Measurements from ENCODE around the gene CSNK2A1.

CSNK2A1 gene

GRCh38 chr20:430091-430999, 113.2 kb downstream of the CSNK2A1 start:
- DNase-seq (ENCODE audit: low read depth) = no peak

DNA sequence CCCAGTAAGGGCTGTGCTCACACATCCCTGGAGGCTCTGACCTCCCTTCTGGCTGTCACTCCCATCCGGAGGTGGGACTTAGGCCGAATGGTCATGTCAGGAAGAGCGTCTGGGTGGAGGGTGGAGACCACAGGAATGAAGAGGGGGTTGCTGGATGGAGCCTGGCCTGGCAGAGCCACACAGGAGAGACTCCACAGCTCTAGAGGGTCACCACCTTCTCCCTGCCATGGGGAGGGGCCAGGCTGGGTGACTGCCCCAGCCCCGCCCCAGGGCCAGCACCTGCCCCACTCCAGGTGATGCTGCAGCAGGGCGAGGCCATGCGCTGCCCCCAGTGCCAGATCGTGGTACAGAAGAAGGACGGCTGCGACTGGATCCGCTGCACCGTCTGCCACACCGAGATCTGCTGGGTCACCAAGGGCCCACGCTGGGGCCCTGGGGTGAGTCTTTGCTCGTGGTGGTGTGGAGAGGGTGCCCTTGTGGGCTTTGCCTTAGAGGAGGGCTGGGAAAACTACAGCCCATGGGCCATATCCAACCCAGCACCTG, 114.9 kb downstream of the CSNK2A1 start:
- DNase-seq (ENCODE audit: low read depth) = no peak

GRCh38 chr20:427849-428657, 115.5 kb downstream of the CSNK2A1 start:
- DNase-seq (ENCODE audit: low read depth) = no peak

GRCh38 chr20:427401-427800, 116.2 kb downstream of the CSNK2A1 start:
- DNase-seq (ENCODE audit: low read depth) = no peak

- DNase-seq (ENCODE audit: low read depth) = no peak
These were observed 117.0 kb downstream of the CSNK2A1 start for GRCh38 chr20:426566-426965.

Data from T follicular helper cell (primary cell).